OCI-LY7 (cell line): ENCODE results near the gene FLRT1. TPM values are rescaled to one million over a fixed set of nuclear protein-coding genes. Genes with fewer than 3 reads are reported as not detected.

Source experiments
- BruUV-seq: library from RNA; stranded (reverse); fragments of 400-500 nt; replicated peaks from 2 replicates; lab custom pipeline; 2021; lab: Mats Ljungman, UMichigan
- CTCF ChIA-PET: fragments of 300-600 bp; sonication (Branson Sonifier 250); formaldehyde crosslinking; loops from one replicate; lab custom pipeline; 2022; ENCODE audit warnings: antibody characterized with exemption; ENCODE audit not compliant: unreplicated experiment; lab: Charles Lee
- POLR2A ChIA-PET: fragments of 300-600 bp; sonication (Branson Sonifier 250); formaldehyde crosslinking; loops from one replicate; lab custom pipeline; 2022; ENCODE audit warnings: antibody characterized with exemption; lab: Charles Lee
- DNase-seq: peaks from one replicate; pipeline ENCODE4 v3.0.0-alpha.2; 2015; ENCODE audit warnings: low spot score
- H2AFZ ChIP-seq: fragments of 200-600 bp; sonication (generic), shearing (Covaris generic); 2 replicates; pipeline ENCODE4 v1.6.1; 2014; ENCODE audit warnings: mild to moderate bottlenecking, antibody characterized with exemption, low read length, moderate library complexity
- H3K27ac ChIP-seq: fragments of 200-600 bp; sonication (generic); 2 replicates; pipeline ENCODE4 v1.5.1; 2014; ENCODE audit warnings: mixed run types, low read depth, mild to moderate bottlenecking, moderate library complexity, low read length, inconsistent platforms; ENCODE audit not compliant: poor library complexity, severe bottlenecking
- H3K36me3 ChIP-seq: fragments of 200-600 bp; sonication (generic); 2 replicates; pipeline ENCODE4 v1.6.1; 2014; ENCODE audit warnings: mild to moderate bottlenecking, antibody characterized with exemption, low read length, moderate library complexity, mixed read lengths; ENCODE audit not compliant: insufficient read depth
- H3K4me1 ChIP-seq: fragments of 200-600 bp; sonication (generic); 2 replicates; pipeline ENCODE4 v1.5.1; 2014; ENCODE audit warnings: mild to moderate bottlenecking, low read length; ENCODE audit not compliant: insufficient read depth, poor library complexity, severe bottlenecking
- H3K4me2 ChIP-seq: fragments of 200-600 bp; sonication (generic); 2 replicates; pipeline ENCODE4 v1.6.1; 2014; ENCODE audit warnings: mild to moderate bottlenecking, low read length
- H3K4me3 ChIP-seq: fragments of 200-600 bp; sonication (generic); 2 replicates; pipeline ENCODE4 v1.5.1; 2014; ENCODE audit warnings: mild to moderate bottlenecking, low read depth, low read length; ENCODE audit not compliant: poor library complexity, severe bottlenecking
- H3K79me2 ChIP-seq: fragments of 200-600 bp; sonication (generic); 2 replicates; pipeline ENCODE4 v1.6.1; 2016; ENCODE audit warnings: low read depth, mild to moderate bottlenecking, low read length, moderate library complexity, mixed read lengths; ENCODE audit not compliant: insufficient read depth
- H3K9me2 ChIP-seq: fragments of 200-600 bp; sonication (generic); 2 replicates; pipeline ENCODE4 v1.6.1; 2016; ENCODE audit warnings: mild to moderate bottlenecking, low read length, mixed read lengths; ENCODE audit not compliant: insufficient read depth
- H3K9me3 ChIP-seq: fragments of 200-600 bp; sonication (generic); 2 replicates; pipeline ENCODE4 v1.6.1; 2014; ENCODE audit warnings: mild to moderate bottlenecking, mixed run types, low read length, mixed read lengths
- H4K20me1 ChIP-seq: fragments of 200-600 bp; sonication (generic); 2 replicates; pipeline ENCODE4 v1.6.1; 2014; ENCODE audit warnings: mild to moderate bottlenecking, antibody characterized with exemption, low read length, moderate library complexity, mixed read lengths; ENCODE audit not compliant: insufficient read depth
- CTCF ChIP-seq: fragments of 200-600 bp; sonication (generic); conservative IDR thresholded peaks from 2 replicates; pipeline ENCODE4 v1.5.1; 2014; ENCODE audit warnings: mild to moderate bottlenecking, antibody characterized with exemption, low read length, moderate library complexity, mixed read lengths
- EZH2phosphoT487 ChIP-seq: fragments of 200-600 bp; sonication (generic); IDR thresholded peaks from 2 replicates; pipeline ENCODE4 v1.6.1; 2018; ENCODE audit warnings: low read depth, borderline replicate concordance, mild to moderate bottlenecking, mixed run types, antibody characterized with exemption, low read length, moderate library complexity, mixed read lengths
- intact Hi-C: fragments of 100-400 bp; cut with micrococcal nuclease; formaldehyde crosslinking; loops from one replicate; pipeline ENCODE4 v1.10.0; 2022; ENCODE audit not compliant: unreplicated experiment
- total RNA-seq, 2 experiments: library from RNA; depleted of rRNA in 1 of 2; stranded (reverse); fragments of >200 nt in 1 of 2; shearing (Covaris generic) in 1 of 2; gene quantifications; 2 replicates each; pipeline ENCODE4 v1.2.3, GENCODE V29; 2014 to 2022

FLRT1 gene
- total RNA-seq, 2 experiments from 2014 or later, result not detected

GRCh38 chr11:64078284-64078683 lies 42.6 kb downstream of the FLRT1 start:
- Histone ChIP-seq H3K9me2 (no peaks in the 10 kb centered on the region), H3K27ac (no peak overlapping the region), H3K79me2 (no peaks in the 10 kb centered on the region), H3K4me1 (no peaks in the 10 kb centered on the region), H3K4me2 (no peak overlapping the region), H3K9me3 (no peaks in the 10 kb centered on the region), H2AFZ (no peak overlapping the region), H3K36me3 (no peaks in the 10 kb centered on the region), H4K20me1 (no peaks in the 10 kb centered on the region), H3K4me3 (no peak overlapping the region)
- no TSS peak for BruUV-seq
- POLR2A ChIA-PET, result no interaction called here
- intact Hi-C loops, result no loop called here
- DNase-seq, result no peak
- TF ChIP-seq EZH2phosphoT487, result no peak
- TF ChIP-seq CTCF, result no peak
- CTCF ChIA-PET, result no interaction called here

- no peak overlapping the region for H3K4me3 ChIP-seq
- BruUV-seq, result no TSS peak
- H3K27ac ChIP-seq, result no peak overlapping the region
- intact Hi-C loops, result no loop called here
- no peaks in the 10 kb centered on the region for H4K20me1 ChIP-seq
- no peaks in the 10 kb centered on the region for H3K36me3 ChIP-seq
- no peak overlapping the region for H2AFZ ChIP-seq
- no peaks in the 10 kb centered on the region for H3K4me1 ChIP-seq
- CTCF ChIA-PET, result no interaction called here
- TF ChIP-seq EZH2phosphoT487 (no peak), CTCF (no peak)
- DNase-seq, result no peak
- H3K4me2 ChIP-seq, result no peak overlapping the region
- H3K9me3 ChIP-seq, result no peaks in the 10 kb centered on the region
- POLR2A ChIA-PET, result no interaction called here
- H3K9me2 ChIP-seq, result no peaks in the 10 kb centered on the region
- H3K79me2 ChIP-seq, result no peaks in the 10 kb centered on the region
Observed at GRCh38 chr11:64078905-64079304, 43.2 kb downstream of the FLRT1 start.

GRCh38 chr11:64080390-64080789 lies 44.7 kb downstream of the FLRT1 start:
- TF ChIP-seq EZH2phosphoT487 (no peak), CTCF (no peak)
- Histone ChIP-seq H3K36me3 (no peaks in the 10 kb centered on the region), H3K4me3 (no peak overlapping the region), H3K4me2 (no peak overlapping the region), H3K4me1 (no peaks in the 10 kb centered on the region), H3K27ac (no peak overlapping the region), H4K20me1 (no peaks in the 10 kb centered on the region), H2AFZ (no peak overlapping the region), H3K9me3 (no peaks in the 10 kb centered on the region), H3K79me2 (no peaks in the 10 kb centered on the region), H3K9me2 (no peaks in the 10 kb centered on the region)
- ChIA-PET CTCF (no interaction called here), POLR2A (no interaction called here)
- intact Hi-C loops, result no loop called here
- no peak for DNase-seq
- BruUV-seq, result no TSS peak
